Sigmoid colon (tissue), 4 donors: ENCODE measurements around the gene SACM1L.

Experiments used
- CTCF ChIP-seq, 4 experiments: fragments of 450-650 bp in 3 of 4; fragments of 200-600 bp in 1 of 4; IDR thresholded peaks; one replicate each; pipeline ENCODE4 v1.5.1; 2016 to 2019; ENCODE audit warnings: antibody characterized with exemption in 4 of 4, mild to moderate bottlenecking in 3 of 4, moderate library complexity in 2 of 4
- POLR2A ChIP-seq, 2 donors: fragments of 450-650 bp; IDR thresholded peaks; one replicate each; pipeline ENCODE4 v1.6.1; 2016; ENCODE audit warnings: antibody characterized with exemption in 2 of 2, mild to moderate bottlenecking in 2 of 2, moderate library complexity in 2 of 2
- POLR2AphosphoS5 ChIP-seq, 4 donors: sonication (generic); formaldehyde crosslinking; IDR thresholded peaks; one replicate each; pipeline ENCODE4 v1.6.1; 2017; ENCODE audit warnings: antibody characterized with exemption in 4 of 4

- no peak for TF ChIP-seq POLR2A (IDR thresholded peaks at IDR 0.05)
- no peak for TF ChIP-seq CTCF (IDR thresholded peaks at IDR 0.05)
- TF ChIP-seq POLR2AphosphoS5 (IDR thresholded peaks at IDR 0.05): no peak
Observed at GRCh38 chr3:45779746-45780735, 90.8 kb downstream of the SACM1L start.
